Glomerular endothelial cell (primary cell): Measurements from ENCODE around the gene APLP2. TPM values are rescaled to one million over a fixed set of nuclear protein-coding genes. Genes with fewer than 3 reads are reported as not detected.
"Not testable (repeated sequence)": the region's sequence is repeated elsewhere in the genome, so short reads cannot be mapped to it uniquely, and the experiment has no call there.

Experiments
- DNase-seq: peaks from one replicate; pipeline ENCODE4 v3.0.0-alpha.2; 2011; ENCODE audit warnings: low read depth, low spot score; ENCODE audit errors: extremely low read depth
- total RNA-seq: library from RNA; depleted of rRNA; stranded (reverse); fragments of >200 nt; gene quantifications from 2 replicates; pipeline ENCODE4 v1.2.3, GENCODE V29; 2015

The APLP2 gene
- total RNA-seq, 1 donor from 2014 or later, result 1,168 TPM

- DNase-seq, result no peak
Measured at GRCh38 chr11:130188585-130189347, 119.1 kb downstream of the APLP2 start.

- no peak for DNase-seq
Measured at GRCh38 chr11:130189492-130190210, 120.0 kb downstream of the APLP2 start.

DNA sequence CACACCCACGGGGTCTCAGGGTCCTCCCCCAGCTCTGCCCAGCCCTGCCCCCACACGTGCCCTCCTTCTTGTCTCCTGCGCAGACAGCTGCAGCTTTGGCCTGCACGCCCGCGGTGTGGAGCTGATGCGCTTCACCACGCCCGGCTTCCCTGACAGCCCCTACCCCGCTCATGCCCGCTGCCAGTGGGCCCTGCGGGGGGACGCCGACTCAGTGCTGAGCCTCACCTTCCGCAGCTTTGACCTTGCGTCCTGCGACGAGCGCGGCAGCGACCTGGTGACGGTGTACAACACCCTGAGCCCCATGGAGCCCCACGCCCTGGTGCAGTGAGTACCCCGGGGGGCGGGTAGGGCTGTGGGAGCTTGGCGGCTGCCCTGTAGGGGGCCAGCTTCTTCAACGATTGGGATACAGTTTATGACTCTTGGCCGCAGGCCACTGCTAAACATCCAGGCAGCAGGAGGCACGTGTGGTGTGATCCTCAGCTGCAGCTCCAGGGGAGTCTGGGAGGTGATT, 120.7 kb downstream of the APLP2 start:
- DNase-seq, result no peak

DNA sequence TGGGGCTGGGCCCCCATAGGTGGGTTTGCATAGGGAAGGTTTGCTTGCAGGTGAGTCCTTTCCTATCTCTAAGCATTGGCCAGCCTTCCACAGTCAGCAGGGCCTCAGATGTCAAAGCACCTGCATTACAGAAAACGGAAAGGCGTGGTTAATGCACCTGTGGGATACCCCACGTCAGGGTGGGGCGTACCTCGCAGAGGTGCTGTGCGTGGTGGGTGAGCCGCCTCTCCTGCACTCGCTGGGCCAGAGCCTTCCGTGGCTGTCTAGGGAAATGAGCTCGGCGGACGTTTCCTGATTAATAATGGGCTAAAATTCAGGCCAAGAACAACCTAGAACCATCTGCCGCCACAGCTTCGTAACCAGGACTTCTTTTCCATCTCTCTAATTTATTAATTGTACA, 122.2 kb downstream of the APLP2 start:
- DNase-seq, result no peak

DNA sequence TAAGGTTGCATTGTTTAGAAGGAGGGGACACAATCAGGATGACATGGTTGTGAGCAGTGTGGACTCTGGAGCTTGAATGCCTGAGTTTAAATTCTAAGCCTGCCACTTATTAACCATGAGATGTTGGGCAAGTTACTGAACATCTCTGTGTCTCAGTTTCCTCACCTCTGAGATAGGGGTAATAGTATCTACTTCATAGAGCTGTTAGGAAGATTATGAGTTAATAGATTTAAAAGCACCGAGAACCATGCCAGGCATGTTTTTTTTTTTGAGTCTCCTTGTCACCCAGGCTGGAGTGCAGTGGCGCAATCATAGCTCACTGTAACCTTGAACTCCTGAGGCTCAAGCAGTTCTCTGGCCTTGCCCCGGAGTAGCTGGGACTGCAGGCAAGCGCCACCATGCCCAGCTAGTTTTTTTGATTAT, 123.2 kb downstream of the APLP2 start:
- no peak for DNase-seq

DNA sequence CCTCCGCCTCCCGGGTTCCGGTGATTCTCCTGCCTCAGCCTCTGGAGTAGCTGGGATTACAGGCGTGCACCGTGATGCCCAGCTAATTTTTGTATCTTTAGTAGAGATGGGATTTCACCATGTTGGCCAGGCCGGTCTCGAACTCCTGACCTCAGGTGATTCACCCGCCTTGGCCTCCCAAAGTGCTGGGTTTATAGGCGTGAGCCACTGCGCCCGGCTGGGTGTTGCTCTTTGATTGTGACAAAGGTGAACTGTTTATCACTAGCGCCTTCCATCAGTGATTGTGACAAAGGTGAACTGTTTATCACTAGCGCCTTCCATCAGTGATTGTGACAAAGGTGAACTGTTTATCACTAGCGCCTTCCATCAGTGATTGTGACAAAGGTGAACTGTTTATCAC, 123.9 kb downstream of the APLP2 start:
- not testable (repeated sequence) for DNase-seq

Other genes with a start within 250 kb of the APLP2 start
- gene NFRKB, start 174.3 kb upstream of the APLP2 start, total RNA-seq, result 23.4 and 24.3 TPM in 2 replicates
- 7.0 and 7.9 TPM in 2 replicates for gene PRDM10, start 67.1 kb upstream of the APLP2 start, total RNA-seq
- gene ST14, start 89.9 kb downstream of the APLP2 start, total RNA-seq, result 0.12 TPM in 1 of 2 replicates, not detected in the other
- 8.2 and 16.0 TPM in 2 replicates for gene ZBTB44, start 245.0 kb downstream of the APLP2 start, total RNA-seq